HFFc6 (cell line): Measurements from ENCODE around the gene LRG1. TPM values are rescaled to one million over a fixed set of nuclear protein-coding genes. Genes with fewer than 3 reads are reported as not detected.

Source experiments
- DNase-seq: peaks from one replicate; pipeline ENCODE4 v3.0.0-alpha.2; 2018
- H3K27ac Mint-ChIP-seq: 2 replicates; pipeline ENCODE4 v1.8.0; 2020; ENCODE audit warnings: mild to moderate bottlenecking, mixed read lengths
- H3K27me3 Mint-ChIP-seq: 2 replicates; pipeline ENCODE4 v1.8.0; 2021; ENCODE audit warnings: mild to moderate bottlenecking, moderate library complexity, mixed read lengths; ENCODE audit not compliant: insufficient read depth
- H3K36me3 Mint-ChIP-seq: 2 replicates; pipeline ENCODE4 v1.8.0; 2021; ENCODE audit warnings: low read depth, mixed read lengths
- H3K4me1 Mint-ChIP-seq: 2 replicates; pipeline ENCODE4 v1.8.0; 2020; ENCODE audit warnings: low read depth, mixed read lengths
- H3K4me3 Mint-ChIP-seq: 2 replicates; pipeline ENCODE4 v1.8.0; 2020; ENCODE audit warnings: mild to moderate bottlenecking, moderate library complexity, mixed read lengths
- H3K9me3 Mint-ChIP-seq: 2 replicates; pipeline ENCODE4 v1.8.0; 2020; ENCODE audit warnings: mild to moderate bottlenecking, mixed read lengths
- total RNA-seq, 6 experiments: library from RNA; stranded (reverse); fragmentation: NEBNext Ultra II Directional; extraction: Animal tissue kit (Norgen Biotek cat#: 25700); gene quantifications; 2 replicates in 1 of 6; 3 replicates in 5 of 6; pipeline ENCODE4 v1.2.3, GENCODE V29; 2021
- TF ChIP-seq, protein P1 (sequence below): fragments of 200-600 bp; sonication (generic); IDR thresholded peaks from 2 replicates; pipeline ENCODE4 v1.5.0; 2021; ENCODE audit warnings: antibody characterized with exemption, mild to moderate bottlenecking

The LRG1 gene
- total RNA-seq, 6 experiments from 2014 or later = not detected

DNA sequence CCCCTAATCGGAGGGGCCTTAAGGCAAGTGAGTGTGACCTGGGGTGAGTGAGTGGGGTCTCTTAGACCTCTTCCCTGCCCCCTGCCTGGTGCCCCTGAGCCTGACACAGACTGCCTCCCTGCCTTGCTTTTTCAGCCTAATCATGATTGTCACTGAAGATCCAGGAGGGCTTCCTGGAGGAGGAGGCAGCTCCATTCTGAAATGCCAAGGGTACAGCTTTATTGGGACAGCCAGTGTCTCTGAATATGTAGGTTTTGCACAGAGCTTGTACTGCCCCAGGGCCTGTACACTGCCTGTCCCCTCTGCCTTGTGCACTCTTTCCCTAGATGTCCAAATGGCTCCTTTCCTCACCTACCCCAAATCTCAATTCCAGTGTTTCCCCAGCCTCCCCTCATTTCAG is 45.7 kb upstream of the LRG1 start:
- no peak overlapping the region for H3K4me3 Mint-ChIP-seq
- H3K27ac Mint-ChIP-seq = no peak overlapping the region
- no peaks in the 10 kb centered on the region for H3K36me3 Mint-ChIP-seq
- no peak for DNase-seq
- H3K27me3 Mint-ChIP-seq = peaks cover 9% of the 10 kb centered on the region
- no peaks in the 10 kb centered on the region for H3K9me3 Mint-ChIP-seq
- peaks cover 6% of the 10 kb centered on the region; the same call in 1 of the 2 replicates for H3K4me1 Mint-ChIP-seq
- TF ChIP-seq, protein P1, sequence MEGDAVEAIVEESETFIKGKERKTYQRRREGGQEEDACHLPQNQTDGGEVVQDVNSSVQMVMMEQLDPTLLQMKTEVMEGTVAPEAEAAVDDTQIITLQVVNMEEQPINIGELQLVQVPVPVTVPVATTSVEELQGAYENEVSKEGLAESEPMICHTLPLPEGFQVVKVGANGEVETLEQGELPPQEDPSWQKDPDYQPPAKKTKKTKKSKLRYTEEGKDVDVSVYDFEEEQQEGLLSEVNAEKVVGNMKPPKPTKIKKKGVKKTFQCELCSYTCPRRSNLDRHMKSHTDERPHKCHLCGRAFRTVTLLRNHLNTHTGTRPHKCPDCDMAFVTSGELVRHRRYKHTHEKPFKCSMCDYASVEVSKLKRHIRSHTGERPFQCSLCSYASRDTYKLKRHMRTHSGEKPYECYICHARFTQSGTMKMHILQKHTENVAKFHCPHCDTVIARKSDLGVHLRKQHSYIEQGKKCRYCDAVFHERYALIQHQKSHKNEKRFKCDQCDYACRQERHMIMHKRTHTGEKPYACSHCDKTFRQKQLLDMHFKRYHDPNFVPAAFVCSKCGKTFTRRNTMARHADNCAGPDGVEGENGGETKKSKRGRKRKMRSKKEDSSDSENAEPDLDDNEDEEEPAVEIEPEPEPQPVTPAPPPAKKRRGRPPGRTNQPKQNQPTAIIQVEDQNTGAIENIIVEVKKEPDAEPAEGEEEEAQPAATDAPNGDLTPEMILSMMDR = no peak

DNA sequence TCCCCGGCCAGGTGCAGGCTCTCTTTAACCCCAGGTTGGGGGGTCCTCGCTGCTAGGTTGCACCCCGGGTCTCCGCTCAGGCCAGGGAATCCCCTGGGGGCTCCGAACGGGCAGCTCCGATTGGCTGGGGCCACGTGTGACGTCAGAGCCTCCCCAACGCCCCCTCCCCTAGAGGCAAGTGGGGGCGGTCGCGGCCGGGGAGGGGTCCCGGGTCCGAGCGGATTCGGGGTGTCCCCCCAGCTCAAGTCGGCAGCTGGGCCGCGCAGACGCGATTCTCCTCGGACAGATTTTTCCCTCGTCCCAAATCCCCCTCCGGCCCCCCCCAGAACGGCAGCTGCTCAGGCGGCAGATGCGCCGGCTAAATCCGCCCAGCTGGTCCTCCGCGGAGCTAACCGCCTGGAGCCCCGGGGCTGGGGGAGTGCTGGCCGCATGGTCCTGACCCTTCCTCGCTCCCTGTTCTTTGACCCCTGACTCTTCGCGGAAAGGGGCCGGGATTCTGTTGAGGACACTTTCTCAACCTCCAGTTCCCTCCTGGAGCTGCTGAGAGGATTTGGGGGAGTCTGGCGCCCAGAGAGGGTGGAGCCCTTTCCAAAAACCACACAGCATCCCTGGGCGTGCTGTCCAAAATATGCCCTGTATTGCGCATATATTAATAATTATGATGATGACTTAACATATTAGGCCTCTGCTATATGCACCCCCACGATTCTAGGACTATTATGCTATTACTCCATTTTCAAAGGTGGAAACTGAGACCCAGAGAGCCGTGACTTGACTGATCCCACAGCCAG is 45.0 kb upstream of the LRG1 start:
- no peak for DNase-seq
- Mint-ChIP-seq H3K27me3 (peaks cover 13% of the 10 kb centered on the region), H3K4me3 (no peak overlapping the region), H3K36me3 (no peaks in the 10 kb centered on the region), H3K4me1 (peaks cover 6% of the 10 kb centered on the region; the same call in 1 of the 2 replicates), H3K9me3 (no peaks in the 10 kb centered on the region), H3K27ac (no peak overlapping the region)
- TF ChIP-seq, protein P1 = no peak

DNA sequence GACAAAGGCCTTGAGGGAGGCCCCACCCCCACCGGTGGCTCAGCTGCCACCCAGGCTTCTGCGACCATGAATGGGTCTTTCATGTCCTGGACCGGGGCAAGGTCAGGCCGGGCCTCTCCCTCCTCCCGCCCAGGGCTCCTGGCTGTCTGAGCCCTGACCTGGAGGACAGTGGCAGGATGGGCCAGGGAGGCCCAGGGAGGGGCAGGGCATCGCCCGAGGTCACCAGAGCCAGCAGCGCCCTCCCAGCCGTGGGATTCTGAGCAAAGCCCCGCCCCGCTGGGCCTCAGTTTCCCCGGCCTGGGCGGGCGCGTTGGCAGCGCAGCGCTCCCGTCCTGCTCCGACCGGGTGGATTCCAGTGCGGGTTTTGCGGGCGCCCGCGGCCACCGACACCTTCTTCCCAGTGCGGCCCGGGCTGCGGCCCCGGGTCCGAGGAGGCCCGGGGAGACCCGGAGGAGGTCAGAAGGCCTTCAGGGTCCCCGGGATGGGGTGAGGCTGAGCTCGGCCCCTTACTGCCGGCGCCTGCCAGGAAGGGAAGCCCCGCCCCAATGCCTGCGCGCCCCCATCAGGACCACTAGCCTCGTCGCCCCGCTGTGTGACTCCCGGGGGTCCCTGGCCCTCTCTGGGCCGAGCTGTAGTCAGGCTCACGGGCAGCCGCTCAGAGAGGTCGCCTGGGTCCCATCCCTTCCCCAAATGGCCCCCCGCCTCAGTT is 44.3 kb upstream of the LRG1 start:
- DNase-seq = no peak
- H3K4me3 Mint-ChIP-seq = no peak overlapping the region
- TF ChIP-seq, protein P1 = no peak
- H3K27me3 Mint-ChIP-seq = peaks cover 15% of the 10 kb centered on the region
- H3K9me3 Mint-ChIP-seq = no peaks in the 10 kb centered on the region
- no peak overlapping the region for H3K27ac Mint-ChIP-seq
- no peaks in the 10 kb centered on the region for H3K36me3 Mint-ChIP-seq
- peaks cover 6% of the 10 kb centered on the region; the same call in 1 of the 2 replicates for H3K4me1 Mint-ChIP-seq

DNA sequence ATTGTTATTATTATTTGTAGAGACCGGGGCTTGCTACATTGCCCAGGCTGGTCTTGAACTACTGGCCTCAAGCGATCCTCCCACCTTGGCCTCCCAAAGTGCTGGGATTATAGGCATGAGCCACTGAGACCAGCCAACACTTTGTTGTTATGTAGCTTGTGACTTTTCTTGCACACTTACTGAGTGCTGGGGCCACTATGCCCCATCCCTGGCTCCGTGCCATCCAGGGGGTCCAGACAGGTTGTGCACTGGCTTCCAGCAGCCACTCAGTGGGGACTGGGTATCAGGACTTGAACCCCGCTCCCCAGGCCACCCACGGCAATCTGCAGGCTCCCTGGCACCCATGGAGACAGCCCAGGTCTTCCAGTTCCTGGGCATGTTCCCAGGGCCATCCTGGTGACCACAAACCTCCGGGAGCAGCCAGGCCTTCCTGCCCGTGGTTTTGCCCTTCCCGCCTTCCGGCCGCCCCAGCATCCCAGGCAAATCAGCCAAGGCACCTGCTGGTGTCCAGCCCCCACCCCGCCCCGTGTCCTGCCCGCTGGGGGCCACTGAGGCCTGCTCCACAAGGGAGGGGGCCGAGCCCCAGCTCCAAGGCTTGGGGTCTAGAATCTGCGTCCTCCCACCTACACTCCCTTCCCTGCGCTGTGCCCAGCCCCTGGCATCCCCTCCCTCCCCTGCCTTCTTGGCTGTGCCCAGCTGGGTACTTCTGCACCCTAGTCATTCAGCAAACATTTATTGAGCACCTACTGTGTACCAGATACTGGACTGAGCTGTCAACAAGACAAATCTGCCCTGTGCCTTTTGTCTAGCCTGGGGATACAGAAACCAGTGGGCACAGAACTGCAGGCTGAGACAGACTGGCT is 43.4 kb upstream of the LRG1 start:
- no peak overlapping the region for H3K4me3 Mint-ChIP-seq
- no peak for DNase-seq

More for the DNA sequence above, 43.4 kb upstream of the LRG1 start:
- Mint-ChIP-seq H3K4me1 (peaks cover 6% of the 10 kb centered on the region; the same call in 1 of the 2 replicates), H3K27ac (no peak overlapping the region), H3K36me3 (no peaks in the 10 kb centered on the region), H3K27me3 (peaks cover 20% of the 10 kb centered on the region), H3K9me3 (no peaks in the 10 kb centered on the region)
- TF ChIP-seq, protein P1 = no peak
